NOMO-1 treated with DMSO at 0.1 percent for 48 hours (cell line): ENCODE data around the gene WNT10A.
"Not testable (repeated sequence)": the region's sequence is repeated elsewhere in the genome, so short reads cannot be mapped to it uniquely, and the experiment has no call there.

ENCODE experiments used
- DNase-seq: peaks from one replicate; lab custom pipeline; 2025; ENCODE audit not compliant: unreplicated experiment; lab: John Stamatoyannopoulos, UW

The WNT10A gene

DNA sequence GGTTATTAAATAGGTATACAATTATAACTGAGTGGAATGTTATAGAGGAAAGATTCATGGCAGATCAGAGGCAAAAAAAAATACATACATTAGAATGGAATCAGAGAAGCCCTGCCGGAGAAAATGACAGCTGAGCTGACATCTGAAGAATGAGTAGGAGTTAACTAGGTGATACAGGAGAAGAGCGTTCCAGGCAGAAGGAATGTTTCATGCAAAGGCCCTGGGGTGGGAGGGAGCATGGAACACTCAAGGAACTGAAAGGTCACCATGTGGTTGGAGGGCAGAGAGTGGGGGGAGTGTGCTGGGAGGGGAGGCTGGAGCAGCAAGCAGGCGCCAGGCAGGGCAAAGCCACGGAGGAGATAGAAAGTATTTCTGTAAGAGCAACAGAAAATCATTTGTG is 47.2 kb downstream of the WNT10A start:
- no peak for DNase-seq

- not testable (repeated sequence) for DNase-seq
Observed at GRCh38 chr2:218930488-218930887, 49.8 kb downstream of the WNT10A start.

DNA sequence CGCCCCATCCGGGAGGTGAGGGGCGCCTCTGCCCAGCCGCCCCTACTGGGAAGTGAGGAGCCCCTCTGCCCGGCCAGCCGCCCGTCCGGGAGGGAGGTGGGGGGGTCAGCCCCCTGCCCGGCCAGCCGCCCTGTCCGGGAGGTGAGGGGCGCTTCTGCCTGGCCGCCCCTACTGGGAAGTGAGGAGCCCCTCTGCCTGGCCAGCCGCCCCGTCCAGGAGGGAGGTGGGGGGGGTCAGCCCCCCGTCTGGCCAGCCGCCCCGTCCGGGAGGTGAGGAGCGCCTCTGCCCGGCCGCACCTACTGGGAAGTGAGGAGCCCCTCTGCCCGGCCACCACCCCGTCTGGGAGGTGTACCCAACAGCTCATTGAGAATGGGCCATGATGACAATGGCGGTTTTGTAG is 51.1 kb downstream of the WNT10A start:
- DNase-seq = not testable (repeated sequence)
